ENCODE data around the gene KRTAP10-1.

KRTAP10-1 gene

DNA sequence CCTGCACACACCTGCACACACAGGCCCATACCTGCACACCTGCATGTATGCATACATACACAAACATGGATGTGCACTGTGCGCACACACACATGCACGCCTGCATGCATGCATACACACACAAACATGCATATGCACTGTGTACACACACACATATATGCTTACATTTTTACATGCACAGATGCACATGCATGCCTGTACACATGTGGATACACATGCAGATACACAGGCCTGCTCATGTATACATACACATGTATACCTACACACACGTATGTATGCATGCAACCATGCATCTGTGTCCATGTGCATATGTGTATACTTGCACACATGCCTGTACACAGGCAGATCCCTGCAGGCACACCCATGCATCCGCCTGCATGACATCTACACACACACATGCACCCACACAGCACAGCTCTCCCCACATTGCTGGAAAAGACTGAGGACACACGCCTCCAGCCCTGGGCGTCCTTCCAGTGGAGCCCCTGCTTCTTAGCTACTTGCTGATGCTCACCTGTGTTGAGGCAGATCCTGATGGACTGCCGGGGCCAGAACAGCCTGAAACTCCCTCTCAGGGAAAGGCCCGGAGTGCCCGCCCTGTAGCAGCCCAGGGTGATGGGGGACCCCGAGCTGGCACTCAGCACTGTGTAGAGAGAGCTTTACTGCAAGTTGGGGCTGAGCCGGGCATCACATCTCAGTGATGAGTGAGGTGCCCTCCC is 28.6 kb downstream of the KRTAP10-1 start:
- FAIRE-seq, result no peak
- TF ChIP-seq, protein P1, sequence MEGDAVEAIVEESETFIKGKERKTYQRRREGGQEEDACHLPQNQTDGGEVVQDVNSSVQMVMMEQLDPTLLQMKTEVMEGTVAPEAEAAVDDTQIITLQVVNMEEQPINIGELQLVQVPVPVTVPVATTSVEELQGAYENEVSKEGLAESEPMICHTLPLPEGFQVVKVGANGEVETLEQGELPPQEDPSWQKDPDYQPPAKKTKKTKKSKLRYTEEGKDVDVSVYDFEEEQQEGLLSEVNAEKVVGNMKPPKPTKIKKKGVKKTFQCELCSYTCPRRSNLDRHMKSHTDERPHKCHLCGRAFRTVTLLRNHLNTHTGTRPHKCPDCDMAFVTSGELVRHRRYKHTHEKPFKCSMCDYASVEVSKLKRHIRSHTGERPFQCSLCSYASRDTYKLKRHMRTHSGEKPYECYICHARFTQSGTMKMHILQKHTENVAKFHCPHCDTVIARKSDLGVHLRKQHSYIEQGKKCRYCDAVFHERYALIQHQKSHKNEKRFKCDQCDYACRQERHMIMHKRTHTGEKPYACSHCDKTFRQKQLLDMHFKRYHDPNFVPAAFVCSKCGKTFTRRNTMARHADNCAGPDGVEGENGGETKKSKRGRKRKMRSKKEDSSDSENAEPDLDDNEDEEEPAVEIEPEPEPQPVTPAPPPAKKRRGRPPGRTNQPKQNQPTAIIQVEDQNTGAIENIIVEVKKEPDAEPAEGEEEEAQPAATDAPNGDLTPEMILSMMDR (IDR thresholded peaks at IDR 0.05; ENCODE audit: insufficient read depth, missing control alignments), result no peak
- DNase-seq (ENCODE audit: insufficient read length, low spot score), result no peak

DNA sequence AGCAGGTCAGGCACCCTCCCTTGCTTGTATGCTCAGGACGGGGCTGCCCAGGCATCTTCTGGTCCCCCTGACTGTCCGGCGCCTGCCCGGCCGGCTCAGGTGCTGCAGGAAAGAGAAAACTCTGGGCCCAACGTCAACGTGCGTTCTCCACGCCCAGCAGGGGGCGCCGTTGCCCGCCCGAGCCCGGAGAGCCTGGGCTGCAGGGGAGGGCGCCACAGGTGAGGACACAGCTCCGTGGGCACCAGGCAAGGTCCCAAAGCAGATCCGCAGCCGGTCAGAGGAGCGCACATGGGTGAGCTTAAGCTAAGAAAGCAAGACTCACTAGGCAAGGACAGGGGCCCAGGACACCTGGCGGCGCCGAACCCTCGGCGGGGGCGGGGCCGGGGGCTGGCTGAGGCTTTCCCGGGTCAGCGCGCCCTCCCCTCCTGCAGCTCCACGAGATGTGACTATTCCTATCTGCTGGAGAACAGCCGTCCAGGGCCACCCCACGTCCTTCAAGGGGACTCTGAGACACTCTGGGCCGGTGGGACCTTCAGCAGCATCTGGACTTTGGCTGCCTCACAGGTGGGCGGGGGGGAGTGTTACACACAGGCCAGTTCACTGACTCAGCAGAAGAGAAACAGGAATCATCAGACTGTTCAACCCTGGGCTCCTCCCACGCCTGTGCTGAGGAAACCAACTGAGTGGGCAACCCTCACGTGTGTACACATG is 29.3 kb downstream of the KRTAP10-1 start:
- TF ChIP-seq, protein P1 (IDR thresholded peaks at IDR 0.05; ENCODE audit: insufficient read depth, missing control alignments), result peak; percentile 67
- peak; percentile 90 for DNase-seq (ENCODE audit: insufficient read length, low spot score)
- no peak for FAIRE-seq

DNA sequence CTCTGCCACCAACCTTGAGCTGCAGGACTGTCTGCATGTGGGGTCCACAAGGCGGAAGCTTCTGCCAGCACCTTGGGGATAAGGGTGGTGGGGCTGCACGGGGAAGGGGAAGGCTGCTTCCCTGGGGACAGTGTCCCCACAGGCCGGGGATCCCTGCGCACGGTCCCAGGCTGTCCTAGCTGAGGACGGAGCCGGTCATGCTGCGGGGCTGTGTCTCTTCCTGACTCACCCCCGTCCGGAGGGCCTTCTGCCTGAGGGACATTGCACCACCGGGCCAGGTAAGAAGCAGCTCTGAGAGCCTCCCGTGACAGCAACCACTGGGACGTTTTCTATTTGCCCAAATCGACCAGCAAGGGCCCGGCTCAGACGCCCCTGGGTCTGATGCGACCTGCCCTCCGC is 29.9 kb downstream of the KRTAP10-1 start:
- TF ChIP-seq, protein P1 (IDR thresholded peaks at IDR 0.05; ENCODE audit: insufficient read depth, missing control alignments), result no peak
- FAIRE-seq (no peak), DNase-seq (ENCODE audit: insufficient read length, low spot score) (no peak)

DNA sequence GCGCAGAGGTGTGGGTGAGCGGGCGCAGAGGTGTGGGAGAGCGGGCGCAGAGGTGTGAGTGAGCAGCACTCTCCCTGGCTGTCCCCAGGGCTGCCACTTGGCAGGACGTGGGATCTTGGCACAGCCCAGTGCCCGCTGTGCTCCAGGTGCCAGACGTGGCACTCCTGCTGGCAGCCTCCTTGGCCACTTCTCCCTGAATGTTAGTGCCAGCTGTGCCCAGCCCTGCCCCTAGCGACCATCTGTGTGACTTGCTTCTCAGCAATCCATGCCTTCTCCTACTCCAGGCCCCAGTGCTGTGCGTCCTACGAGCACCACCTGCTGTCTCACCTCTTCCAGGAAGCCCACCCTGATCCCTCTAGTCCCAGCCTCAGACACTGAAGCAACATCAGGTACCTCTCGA is 30.5 kb downstream of the KRTAP10-1 start:
- no peak for DNase-seq (ENCODE audit: insufficient read length, low spot score)
- FAIRE-seq, result no peak
- TF ChIP-seq, protein P1 (IDR thresholded peaks at IDR 0.05; ENCODE audit: insufficient read depth, missing control alignments), result peak; percentile 30

DNA sequence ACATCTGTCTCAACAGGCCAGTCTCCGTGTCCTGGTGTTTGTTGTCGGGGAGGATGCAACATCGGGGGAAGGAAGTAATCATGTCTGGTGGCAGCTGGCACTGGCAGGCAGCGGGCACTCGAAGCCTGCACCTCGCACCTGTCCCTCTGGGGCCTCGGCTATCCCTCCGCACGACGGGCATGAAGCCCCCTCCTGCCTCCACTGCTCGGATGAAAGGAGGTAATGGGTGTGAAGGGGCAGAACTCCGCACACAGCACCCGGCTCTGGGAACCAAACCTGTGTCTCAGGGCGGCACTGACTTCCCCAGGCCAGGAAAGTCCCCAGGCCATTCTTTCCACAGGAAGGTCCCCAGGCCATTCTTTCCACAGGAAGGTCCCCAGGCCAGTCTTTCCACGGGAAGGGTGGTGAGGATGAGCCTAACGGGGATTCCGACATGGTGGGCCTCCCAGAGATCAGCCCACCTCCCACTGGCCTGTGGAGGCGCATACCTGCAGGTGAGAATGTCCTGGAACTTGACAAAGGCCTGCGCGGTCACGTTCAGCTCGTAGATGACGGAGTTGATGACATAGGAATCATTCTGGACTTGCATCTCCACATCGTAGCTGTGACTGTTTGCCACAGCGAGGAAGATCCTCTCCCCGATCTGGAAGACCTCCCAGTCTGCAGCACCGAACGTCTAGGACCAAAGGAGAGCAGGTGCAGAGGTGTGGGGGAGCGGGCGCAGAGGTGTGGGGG is 31.1 kb downstream of the KRTAP10-1 start:
- TF ChIP-seq, protein P1 (IDR thresholded peaks at IDR 0.05; ENCODE audit: insufficient read depth, missing control alignments), result no peak
- DNase-seq (ENCODE audit: insufficient read length, low spot score) (no peak), FAIRE-seq (no peak)

DNA sequence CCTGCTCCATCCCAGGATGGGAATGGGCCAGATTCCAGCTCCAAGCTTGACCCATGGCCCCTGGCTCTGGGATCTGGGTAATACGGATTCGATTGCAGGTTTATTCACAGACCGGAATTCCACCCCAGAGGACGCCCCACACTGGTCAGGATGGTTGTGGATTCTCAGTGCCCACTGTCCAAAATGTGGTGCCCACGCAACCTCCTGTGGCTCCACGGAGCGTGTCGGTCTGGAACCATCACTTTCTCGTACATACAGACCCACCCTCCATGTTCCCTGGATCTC is 31.6 kb downstream of the KRTAP10-1 start:
- FAIRE-seq (no peak), DNase-seq (ENCODE audit: insufficient read length, low spot score) (no peak)
- TF ChIP-seq, protein P1 (IDR thresholded peaks at IDR 0.05; ENCODE audit: insufficient read depth, missing control alignments), result no peak
